ENCODE results near the gene UCN2. TPM values are rescaled to one million over a fixed set of nuclear protein-coding genes. Genes with fewer than 3 reads are reported as not detected.

UCN2 gene
- total RNA-seq, 1 experiment from 2014 or later: 0.68 TPM

GRCh38 chr3:48558493-48559134, 5.0 kb downstream of the UCN2 start:
- no peak overlapping the region for H4K91ac ChIP-seq (ENCODE audit: insufficient read length, low read depth, low read length)
- H3K79me1 ChIP-seq (ENCODE audit: insufficient read depth, low read depth, low read length, poor library complexity, severe bottlenecking): no peaks in the 10 kb centered on the region
- H3K18ac ChIP-seq (ENCODE audit: insufficient read length, low read depth, low read length): no peak overlapping the region
- peaks cover 2% of the 10 kb centered on the region; the same call in 1 of the 2 replicates for H3K79me2 ChIP-seq (ENCODE audit: insufficient read depth, low read length)
- H3K4me2 ChIP-seq (ENCODE audit: insufficient read depth, insufficient read length, low read length): no peak overlapping the region
- Mint-ChIP-seq H3K27ac (peak overlapping the region; percentile 2 to 79 (median 79); a peak in 5 of 7 replicates), H3K27me3 (ENCODE audit: low read depth) (peaks cover 2% of the 10 kb centered on the region; the same call in 1 of the 2 replicates), H3K4me3 (peak overlapping the region; percentile 1 to 90; a peak in 2 of 5 replicates), H3K9me3 (no peaks in the 10 kb centered on the region), H3K4me1 (peaks cover 58 to 69% of the 10 kb centered on the region in 2 experiments), H3K36me3 (ENCODE audit: insufficient read depth in 1 of 3, low read depth in 3 of 3) (peaks cover 0 to 14% (median 2%) of the 10 kb centered on the region in 3 experiments; a peak in 4 of 7 replicates)
- no peak overlapping the region for H4K5ac ChIP-seq (ENCODE audit: insufficient read length, low read depth, low read length)
- H4K20me1 ChIP-seq (ENCODE audit: control insufficient read depth, insufficient read depth, insufficient read length): no peaks in the 10 kb centered on the region
- H3K4ac ChIP-seq (ENCODE audit: low read depth, low read length): no peak overlapping the region
- no peak overlapping the region for H3K27ac ChIP-seq (ENCODE audit: insufficient read length, low read depth, low read length)
- no peak overlapping the region for H3K14ac ChIP-seq (ENCODE audit: insufficient read depth, low read length)
- H3K27me3 ChIP-seq (ENCODE audit: insufficient read depth, low read length): no peaks in the 10 kb centered on the region
- H2AK5ac ChIP-seq (ENCODE audit: insufficient read length, low read length): no peak overlapping the region
- H4K8ac ChIP-seq (replicated peaks; ENCODE audit: insufficient read length, low read depth, low read length): no peak overlapping the region
- H3K9ac ChIP-seq (ENCODE audit: extremely low read depth, insufficient read length, low read length): no peak overlapping the region
- no peak overlapping the region for H2BK5ac ChIP-seq (ENCODE audit: insufficient read length, low read length)
- H3K9me3 ChIP-seq (ENCODE audit: control insufficient read depth, low read depth, low read length): no peaks in the 10 kb centered on the region
- TF ChIP-seq CTCF (conservative IDR thresholded peaks at IDR 0.05): peak; percentile 20; the same call in 2 of the 3 replicates
- peaks cover 13% of the 10 kb centered on the region; the same call in 1 of the 2 replicates for H3K4me1 ChIP-seq (ENCODE audit: insufficient read depth, low read length)
- WGBS (ENCODE audit: extremely low coverage, insufficient read length, low lambda C conversion rate): no CpG with 5 or more reads among the region's 6 CpGs
- H2BK120ac ChIP-seq (ENCODE audit: low read depth, low read length, poor library complexity, severe bottlenecking): no peak overlapping the region
- no peak overlapping the region for H3K56ac ChIP-seq (ENCODE audit: insufficient read length, low read depth, low read length)
- H3K23me2 ChIP-seq (ENCODE audit: insufficient read length, low read depth, low read length, poor library complexity, severe bottlenecking): peaks cover 7% of the 10 kb centered on the region
- H2BK15ac ChIP-seq (ENCODE audit: low read depth, low read length): no peak overlapping the region
- H3T11ph ChIP-seq (ENCODE audit: low read length): no peak overlapping the region
- DNase-seq: no peak
- no peak overlapping the region for H3K23ac ChIP-seq (ENCODE audit: insufficient read length, low read depth, low read length)
- no peak overlapping the region for H2BK20ac ChIP-seq (ENCODE audit: low read depth, low read length, poor library complexity, severe bottlenecking)
- H2BK12ac ChIP-seq (ENCODE audit: insufficient read length, low read depth, low read length): no peak overlapping the region
- no peak overlapping the region for H2AFZ ChIP-seq (ENCODE audit: low read length)
